ENCODE results near the gene NECAB3.

Gene NECAB3

GRCh38 chr20:33685328-33686099 is 11.3 kb upstream of the NECAB3 start:
- Histone ChIP-seq H4K20me1 (ENCODE audit: control insufficient read depth, insufficient read depth, low read depth, low read length) (peaks cover 21% of the 10 kb centered on the region), H3K36me3 (ENCODE audit: control insufficient read depth, low read length) (peaks cover 47% of the 10 kb centered on the region), H3K4me1 (ENCODE audit: control insufficient read depth, low read length) (peaks cover 73% of the 10 kb centered on the region), H3K9me3 (ENCODE audit: control insufficient read depth, insufficient read depth, low read length) (no peaks in the 10 kb centered on the region), H3K27me3 (ENCODE audit: control insufficient read depth, low read length) (no peaks in the 10 kb centered on the region), H3K4me2 (ENCODE audit: low read length) (peak overlapping the region; percentile 99), H3K27ac (ENCODE audit: low read depth, low read length) (peak overlapping the region; percentile 95), H3F3A (ENCODE audit: control insufficient read depth, insufficient read depth) (peaks cover 11% of the 10 kb centered on the region), H3K9me2 (replicated peaks; ENCODE audit: control insufficient read depth, low read length) (no peaks in the 10 kb centered on the region), H3K79me2 (ENCODE audit: control insufficient read depth, low read length) (peaks cover 53% of the 10 kb centered on the region), H3K4me3 (ENCODE audit: low read length) (peak overlapping the region; percentile 89)
- no peak for TF ChIP-seq EZH2phosphoT487 (IDR thresholded peaks at IDR 0.05; ENCODE audit: borderline replicate concordance, low read length)
- TF ChIP-seq, protein P1, sequence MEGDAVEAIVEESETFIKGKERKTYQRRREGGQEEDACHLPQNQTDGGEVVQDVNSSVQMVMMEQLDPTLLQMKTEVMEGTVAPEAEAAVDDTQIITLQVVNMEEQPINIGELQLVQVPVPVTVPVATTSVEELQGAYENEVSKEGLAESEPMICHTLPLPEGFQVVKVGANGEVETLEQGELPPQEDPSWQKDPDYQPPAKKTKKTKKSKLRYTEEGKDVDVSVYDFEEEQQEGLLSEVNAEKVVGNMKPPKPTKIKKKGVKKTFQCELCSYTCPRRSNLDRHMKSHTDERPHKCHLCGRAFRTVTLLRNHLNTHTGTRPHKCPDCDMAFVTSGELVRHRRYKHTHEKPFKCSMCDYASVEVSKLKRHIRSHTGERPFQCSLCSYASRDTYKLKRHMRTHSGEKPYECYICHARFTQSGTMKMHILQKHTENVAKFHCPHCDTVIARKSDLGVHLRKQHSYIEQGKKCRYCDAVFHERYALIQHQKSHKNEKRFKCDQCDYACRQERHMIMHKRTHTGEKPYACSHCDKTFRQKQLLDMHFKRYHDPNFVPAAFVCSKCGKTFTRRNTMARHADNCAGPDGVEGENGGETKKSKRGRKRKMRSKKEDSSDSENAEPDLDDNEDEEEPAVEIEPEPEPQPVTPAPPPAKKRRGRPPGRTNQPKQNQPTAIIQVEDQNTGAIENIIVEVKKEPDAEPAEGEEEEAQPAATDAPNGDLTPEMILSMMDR (IDR thresholded peaks at IDR 0.05; ENCODE audit: low read depth, low read length, poor library complexity, severe bottlenecking), result no peak

GRCh38 chr20:33684533-33685327 is 10.5 kb upstream of the NECAB3 start:
- H3K36me3 ChIP-seq (ENCODE audit: control insufficient read depth, low read length), result peaks cover 54% of the 10 kb centered on the region
- no peaks in the 10 kb centered on the region for H3K9me2 ChIP-seq (replicated peaks; ENCODE audit: control insufficient read depth, low read length)
- peak overlapping the region; percentile 99 for H3K4me2 ChIP-seq (ENCODE audit: low read length)
- H3K4me1 ChIP-seq (ENCODE audit: control insufficient read depth, low read length), result peaks cover 73% of the 10 kb centered on the region
- peaks cover 9% of the 10 kb centered on the region for H3F3A ChIP-seq (ENCODE audit: control insufficient read depth, insufficient read depth)
- H4K20me1 ChIP-seq (ENCODE audit: control insufficient read depth, insufficient read depth, low read depth, low read length), result peaks cover 27% of the 10 kb centered on the region
- peak overlapping the region; percentile 89 for H3K4me3 ChIP-seq (ENCODE audit: low read length)
- H3K9me3 ChIP-seq (ENCODE audit: control insufficient read depth, insufficient read depth, low read length), result no peaks in the 10 kb centered on the region
- H3K27ac ChIP-seq (ENCODE audit: low read depth, low read length), result peak overlapping the region; percentile 95
- H3K27me3 ChIP-seq (ENCODE audit: control insufficient read depth, low read length), result no peaks in the 10 kb centered on the region
- no peak for TF ChIP-seq EZH2phosphoT487 (IDR thresholded peaks at IDR 0.05; ENCODE audit: borderline replicate concordance, low read length)
- TF ChIP-seq, protein P1 (IDR thresholded peaks at IDR 0.05; ENCODE audit: low read depth, low read length, poor library complexity, severe bottlenecking), result no peak
- H3K79me2 ChIP-seq (ENCODE audit: control insufficient read depth, low read length), result peaks cover 61% of the 10 kb centered on the region

DNA sequence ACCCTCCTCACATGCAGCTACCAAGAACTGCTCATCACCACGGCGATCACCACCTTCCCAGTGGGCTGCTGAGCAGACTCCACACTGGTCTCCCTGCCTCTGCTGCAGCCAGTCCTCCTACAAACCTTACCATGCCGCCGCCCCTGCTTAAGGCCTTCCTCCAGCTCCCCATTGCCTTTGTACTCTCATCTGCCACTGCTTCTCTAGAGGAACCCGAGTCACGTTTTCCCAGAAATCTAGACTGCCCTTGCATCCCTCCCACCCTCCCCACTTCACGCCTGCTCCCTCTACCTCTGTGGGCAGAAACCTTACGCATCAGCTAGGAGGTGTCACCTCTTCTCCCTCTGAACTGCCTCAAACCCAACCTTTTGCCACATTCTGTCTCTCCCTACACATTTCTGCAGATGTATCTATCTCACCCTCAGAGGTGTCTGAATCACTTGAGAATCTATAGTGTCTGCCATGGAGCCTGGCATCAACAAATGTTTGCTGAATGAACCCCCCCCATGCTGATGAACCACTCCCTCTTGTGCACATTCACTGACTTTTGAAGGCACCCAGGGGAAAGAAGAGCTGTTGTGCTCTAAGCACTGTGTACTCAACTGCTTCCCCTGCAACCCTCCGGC is 7.6 kb upstream of the NECAB3 start:
- Histone ChIP-seq H3K27me3 (ENCODE audit: control insufficient read depth, low read length) (no peaks in the 10 kb centered on the region), H3F3A (ENCODE audit: control insufficient read depth, insufficient read depth) (peaks cover 24% of the 10 kb centered on the region), H3K4me1 (ENCODE audit: control insufficient read depth, low read length) (peaks cover 70% of the 10 kb centered on the region), H4K20me1 (ENCODE audit: control insufficient read depth, insufficient read depth, low read depth, low read length) (peaks cover 30% of the 10 kb centered on the region), H3K9me2 (replicated peaks; ENCODE audit: control insufficient read depth, low read length) (no peaks in the 10 kb centered on the region), H3K9me3 (ENCODE audit: control insufficient read depth, insufficient read depth, low read length) (no peaks in the 10 kb centered on the region), H3K4me2 (ENCODE audit: low read length) (peak overlapping the region; percentile 65), H3K36me3 (ENCODE audit: control insufficient read depth, low read length) (peaks cover 83% of the 10 kb centered on the region), H3K4me3 (ENCODE audit: low read length) (peak overlapping the region; percentile 36; the same call in 1 of the 2 replicates), H3K79me2 (ENCODE audit: control insufficient read depth, low read length) (peaks cover 70% of the 10 kb centered on the region), H3K27ac (ENCODE audit: low read depth, low read length) (peak overlapping the region; percentile 70)
- TF ChIP-seq EZH2phosphoT487 (IDR thresholded peaks at IDR 0.05; ENCODE audit: borderline replicate concordance, low read length), result no peak
- TF ChIP-seq, protein P1 (IDR thresholded peaks at IDR 0.05; ENCODE audit: low read depth, low read length, poor library complexity, severe bottlenecking), result no peak

All from DOHH2 (cell line).